Brain pericyte (primary cell): ENCODE data around the gene ARHGEF35.
"Not testable (repeated sequence)": the region's sequence is repeated elsewhere in the genome, so short reads cannot be mapped to it uniquely, and the experiment has no call there.

Experiments
- DNase-seq: peaks from one replicate; pipeline ENCODE4 v3.0.0-alpha.2; 2012; ENCODE audit warnings: low read depth, low spot score

Gene ARHGEF35

GRCh38 chr7:144178380-144179164 is 17.1 kb downstream of the ARHGEF35 start:
- DNase-seq, result not testable (repeated sequence)

GRCh38 chr7:144174613-144175012 is 21.0 kb downstream of the ARHGEF35 start:
- DNase-seq, result no peak

- not testable (repeated sequence) for DNase-seq
Observed at GRCh38 chr7:144171594-144172350, 23.9 kb downstream of the ARHGEF35 start.

GRCh38 chr7:144164784-144165183 is 30.8 kb downstream of the ARHGEF35 start:
- DNase-seq, result no peak

GRCh38 chr7:144158861-144159260 is 36.8 kb downstream of the ARHGEF35 start:
- no peak for DNase-seq

- no peak for DNase-seq
Observed at GRCh38 chr7:144148224-144148827, 47.3 kb downstream of the ARHGEF35 start.

GRCh38 chr7:144144426-144144825 is 51.2 kb downstream of the ARHGEF35 start:
- no peak for DNase-seq

- no peak for DNase-seq
Observed at GRCh38 chr7:144142187-144142586, 53.4 kb downstream of the ARHGEF35 start.

GRCh38 chr7:144137501-144137900 is 58.1 kb downstream of the ARHGEF35 start:
- no peak for DNase-seq
